ENCODE results near the gene UBA3.

GRCh38 chr3:69088063-69088462 lies 7.9 kb upstream of the UBA3 start:
- peak in 1 of 5 experiments; percentile 16 for TF ChIP-seq CTCF (IDR thresholded peaks at IDR 0.05)
- no peak for TF ChIP-seq EP300 (IDR thresholded peaks at IDR 0.05; ENCODE audit: low read depth)

All from transverse colon (tissue), 3 donors.